Astrocyte of the spinal cord (primary cell): ENCODE data around the gene MKNK1.

Experiments
- DNase-seq: peaks from one replicate; pipeline ENCODE4 v3.0.0; 2011; ENCODE audit warnings: low read depth, low spot score
- H3K4me3 ChIP-seq: 2 replicates; pipeline ENCODE4 v1.5.1; 2011; ENCODE audit warnings: low read depth, mild to moderate bottlenecking, low read length, moderate library complexity
- CTCF ChIP-seq: IDR thresholded peaks from 2 replicates; pipeline ENCODE4 v1.5.1; 2012; ENCODE audit warnings: low read depth, mild to moderate bottlenecking, low read length, inconsistent platforms
- in situ Hi-C: cut with HindIII; loops from 2 replicates; pipeline ENCODE4 v1.10.0; 2017; ENCODE audit warnings: low sequenced_read_pairs

The MKNK1 gene

GRCh38 chr1:46619656-46620258, 15.7 kb upstream of the MKNK1 start:
- H3K4me3 ChIP-seq: no peak overlapping the region
- in situ Hi-C loops: no loop called here
- DNase-seq: no peak
- no peak for TF ChIP-seq CTCF

GRCh38 chr1:46618754-46619415, 14.8 kb upstream of the MKNK1 start:
- no peak for TF ChIP-seq CTCF
- in situ Hi-C loops: no loop called here
- no peak for DNase-seq
- H3K4me3 ChIP-seq: no peak overlapping the region

- DNase-seq: no peak
- in situ Hi-C loops: no loop called here
- H3K4me3 ChIP-seq: no peak overlapping the region
- TF ChIP-seq CTCF: no peak
These were observed 13.8 kb upstream of the MKNK1 start for GRCh38 chr1:46617833-46618232.

- H3K4me3 ChIP-seq: peak overlapping the region; percentile 66
- DNase-seq: no peak
- in situ Hi-C loops: no loop called here
- TF ChIP-seq CTCF: no peak
These were observed 13.2 kb upstream of the MKNK1 start for GRCh38 chr1:46617108-46617800.

GRCh38 chr1:46616277-46617107, 12.4 kb upstream of the MKNK1 start, which contains the start of gene MOB3C:
MOB3C (minus strand) TSS chr1:46616811; CDS start chr1:46613321, 3,490 bp downstream.
- peak within 1 kb of the TSS; percentile 66 for H3K4me3 ChIP-seq
- no peak for TF ChIP-seq CTCF
- in situ Hi-C loops: no loop called here
- DNase-seq: peak; percentile 64

GRCh38 chr1:46615735-46616134, 11.7 kb upstream of the MKNK1 start:
- in situ Hi-C loops: no loop called here
- DNase-seq: no peak
- no peak for TF ChIP-seq CTCF
- peak overlapping the region; percentile 66 for H3K4me3 ChIP-seq
